ENCODE data around the gene ZDHHC5.

- TF ChIP-seq CTCF (conservative IDR thresholded peaks at IDR 0.05; ENCODE audit: low read length) (no peak), EZH2phosphoT487 (IDR thresholded peaks at IDR 0.05; ENCODE audit: borderline replicate concordance) (no peak)
These were observed 30.3 kb upstream of the ZDHHC5 start for GRCh38 chr11:57637626-57638004.
